Mononuclear cell (primary cell): ENCODE data around the gene CCR5AS.
"Not testable (repeated sequence)": the region's sequence is repeated elsewhere in the genome, so short reads cannot be mapped to it uniquely, and the experiment has no call there.

Source experiments
- H3K27me3 ChIP-seq: 2 replicates; pipeline ENCODE4 v1.6.0; 2011; ENCODE audit warnings: low read length, control low read depth; ENCODE audit not compliant: insufficient read depth
- H3K4me1 ChIP-seq: 2 replicates; pipeline ENCODE4 v1.5.1; 2011; ENCODE audit warnings: mild to moderate bottlenecking, low read length, control low read depth; ENCODE audit not compliant: insufficient read depth
- H3K4me3 ChIP-seq: 2 replicates; pipeline ENCODE4 v1.5.1; 2011; ENCODE audit warnings: mild to moderate bottlenecking, low read length, moderate library complexity
- H3K9me3 ChIP-seq: 2 replicates; pipeline ENCODE4 v1.5.1; 2011; ENCODE audit warnings: low read depth, mild to moderate bottlenecking, control low read depth, low read length

The CCR5AS gene

GRCh38 chr3:46350262-46350565 is 56.7 kb downstream of the CCR5AS start:
- Histone ChIP-seq H3K4me3 (no peak overlapping the region), H3K9me3 (no peaks in the 10 kb centered on the region), H3K4me1 (peaks cover 57% of the 10 kb centered on the region), H3K27me3 (no peaks in the 10 kb centered on the region)

DNA sequence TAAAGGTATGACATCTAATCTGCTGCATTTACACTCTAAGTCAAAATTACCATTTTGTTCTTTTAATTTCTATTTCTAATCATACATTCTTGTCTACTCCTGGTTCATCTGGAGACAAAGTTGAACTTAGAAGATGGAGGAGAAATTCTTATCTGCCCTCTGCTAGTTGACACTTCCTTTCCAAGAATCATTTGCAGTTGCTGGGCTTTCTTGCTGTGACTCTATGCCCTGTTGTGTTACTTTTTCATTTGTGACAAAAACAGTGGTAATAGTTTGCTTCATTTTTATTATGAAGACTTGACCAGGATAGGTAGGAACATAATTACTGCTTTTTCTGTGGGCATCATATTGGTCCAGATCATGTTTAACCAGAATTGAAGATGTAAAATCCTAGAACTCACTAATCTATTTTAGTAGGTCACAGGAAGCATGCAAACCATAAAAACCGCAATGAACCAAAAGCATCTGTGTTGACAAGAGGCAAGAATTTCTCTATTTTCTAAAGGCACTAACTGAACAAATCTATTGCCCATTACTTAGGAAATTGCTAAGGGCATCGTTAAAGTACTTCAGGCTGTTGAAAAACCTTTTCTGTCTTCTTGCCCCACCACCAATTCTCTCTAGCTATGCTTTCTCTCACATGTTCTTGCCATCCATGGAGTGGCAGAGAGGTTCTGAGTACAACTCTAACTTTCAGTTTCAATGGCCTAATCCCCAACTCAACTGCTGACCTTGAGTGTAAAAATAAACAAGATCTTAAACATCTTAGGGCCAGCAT is 57.2 kb downstream of the CCR5AS start:
- Histone ChIP-seq H3K4me1 (peaks cover 57% of the 10 kb centered on the region), H3K27me3 (no peaks in the 10 kb centered on the region), H3K4me3 (no peak overlapping the region), H3K9me3 (no peaks in the 10 kb centered on the region)

DNA sequence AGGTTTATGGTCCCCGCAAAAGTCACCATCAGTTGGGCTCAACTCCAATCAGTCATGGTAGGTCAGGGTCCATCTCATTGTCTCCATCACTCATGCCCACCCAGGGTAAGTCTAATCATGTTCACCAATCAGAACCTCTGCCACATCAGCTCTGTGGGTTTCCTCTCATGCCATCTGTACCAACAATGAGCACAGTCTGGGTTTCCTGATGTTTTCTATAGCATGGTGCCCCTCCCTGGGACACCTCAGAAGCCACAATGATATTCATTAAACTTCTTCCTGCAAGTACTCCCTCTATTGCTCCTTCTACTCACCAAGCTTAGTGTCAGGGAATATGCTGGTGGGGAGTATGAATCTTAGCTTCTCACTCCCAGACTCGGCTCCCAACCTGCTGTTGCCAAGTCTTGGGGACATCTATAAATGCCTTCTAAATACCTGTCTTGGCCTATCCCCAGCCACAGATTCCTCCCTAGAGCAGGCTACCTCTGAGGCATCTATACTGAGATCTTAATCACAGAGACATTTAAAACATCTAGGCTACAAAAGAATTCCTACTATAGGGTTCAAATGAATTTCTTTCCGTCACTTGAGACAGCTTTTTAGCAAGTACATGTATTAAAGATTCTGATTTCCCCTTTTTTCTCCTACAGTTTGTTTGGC is 57.9 kb downstream of the CCR5AS start:
- Histone ChIP-seq H3K9me3 (no peaks in the 10 kb centered on the region), H3K4me1 (peaks cover 53% of the 10 kb centered on the region), H3K27me3 (no peaks in the 10 kb centered on the region), H3K4me3 (no peak overlapping the region)

DNA sequence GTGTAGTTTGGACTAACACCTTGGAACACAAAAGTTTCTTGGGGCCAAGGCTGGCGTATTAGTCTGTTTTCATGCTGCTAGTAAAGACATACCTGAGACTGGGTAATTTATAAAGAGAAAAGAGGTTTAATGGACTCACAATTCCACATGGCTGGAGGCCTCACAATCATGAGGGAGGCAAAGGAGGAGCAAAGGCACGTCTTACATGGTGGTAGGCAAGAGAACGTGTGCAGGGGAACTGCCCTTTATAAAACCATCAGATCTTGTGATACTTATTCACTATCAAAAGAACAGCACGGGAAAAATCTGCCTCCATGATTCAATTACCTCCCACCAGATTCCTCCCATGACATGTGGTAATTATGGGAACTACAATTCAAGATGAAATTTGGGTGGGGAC is 62.4 kb downstream of the CCR5AS start:
- Histone ChIP-seq H3K27me3 (no peaks in the 10 kb centered on the region), H3K4me1 (peaks cover 9% of the 10 kb centered on the region), H3K4me3 (no peak overlapping the region), H3K9me3 (peaks cover 5% of the 10 kb centered on the region)

DNA sequence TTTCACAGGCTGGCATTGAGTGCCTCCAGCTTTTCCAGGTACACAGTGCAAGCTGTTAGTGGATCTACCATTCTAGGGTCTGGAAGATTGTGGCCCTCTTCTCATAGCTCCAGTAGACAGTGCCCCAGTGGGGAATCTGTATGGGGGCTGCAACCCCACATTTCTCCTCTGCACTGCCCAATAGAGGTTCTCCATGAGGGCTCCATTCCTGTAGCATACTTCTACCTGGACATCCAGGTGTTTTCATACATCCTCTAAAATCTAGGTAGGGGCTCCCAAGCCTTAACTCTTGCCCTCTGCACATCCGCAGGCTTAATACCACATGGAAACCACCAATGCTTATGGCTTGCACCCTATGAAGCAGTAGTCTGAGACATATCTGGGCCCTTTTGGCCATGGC is 68.0 kb downstream of the CCR5AS start:
- Histone ChIP-seq H3K27me3 (no peaks in the 10 kb centered on the region), H3K9me3 (peaks cover 13% of the 10 kb centered on the region), H3K4me3 (no peak overlapping the region), H3K4me1 (no peaks in the 10 kb centered on the region)

DNA sequence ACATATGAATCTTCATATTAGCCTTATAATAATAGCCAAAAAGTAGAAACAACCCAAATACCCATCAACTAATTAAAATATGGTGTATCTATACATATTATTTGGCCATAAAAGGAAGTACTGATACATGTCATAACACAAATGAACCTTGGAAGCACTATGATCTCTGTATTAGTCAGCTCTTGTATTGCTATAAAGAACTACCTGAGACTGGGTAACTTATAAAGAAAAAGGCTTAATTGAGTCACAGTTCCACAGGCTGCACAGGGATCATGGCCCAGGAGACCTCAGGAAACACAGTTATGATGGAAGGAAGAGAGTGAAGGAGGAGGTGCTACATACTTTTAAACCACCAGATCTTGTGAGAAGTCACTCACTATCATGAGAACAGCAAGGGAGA is 69.0 kb downstream of the CCR5AS start:
- H3K9me3 ChIP-seq, result peaks cover 13% of the 10 kb centered on the region
- peaks cover 5% of the 10 kb centered on the region for H3K4me1 ChIP-seq
- H3K27me3 ChIP-seq, result no peaks in the 10 kb centered on the region
- H3K4me3 ChIP-seq, result no peak overlapping the region

- Histone ChIP-seq H3K4me3 (no peak overlapping the region), H3K4me1 (peaks cover 5% of the 10 kb centered on the region), H3K27me3 (no peaks in the 10 kb centered on the region), H3K9me3 (peaks cover 13% of the 10 kb centered on the region)
Measured at GRCh38 chr3:46335541-46335940, 71.3 kb downstream of the CCR5AS start.

DNA sequence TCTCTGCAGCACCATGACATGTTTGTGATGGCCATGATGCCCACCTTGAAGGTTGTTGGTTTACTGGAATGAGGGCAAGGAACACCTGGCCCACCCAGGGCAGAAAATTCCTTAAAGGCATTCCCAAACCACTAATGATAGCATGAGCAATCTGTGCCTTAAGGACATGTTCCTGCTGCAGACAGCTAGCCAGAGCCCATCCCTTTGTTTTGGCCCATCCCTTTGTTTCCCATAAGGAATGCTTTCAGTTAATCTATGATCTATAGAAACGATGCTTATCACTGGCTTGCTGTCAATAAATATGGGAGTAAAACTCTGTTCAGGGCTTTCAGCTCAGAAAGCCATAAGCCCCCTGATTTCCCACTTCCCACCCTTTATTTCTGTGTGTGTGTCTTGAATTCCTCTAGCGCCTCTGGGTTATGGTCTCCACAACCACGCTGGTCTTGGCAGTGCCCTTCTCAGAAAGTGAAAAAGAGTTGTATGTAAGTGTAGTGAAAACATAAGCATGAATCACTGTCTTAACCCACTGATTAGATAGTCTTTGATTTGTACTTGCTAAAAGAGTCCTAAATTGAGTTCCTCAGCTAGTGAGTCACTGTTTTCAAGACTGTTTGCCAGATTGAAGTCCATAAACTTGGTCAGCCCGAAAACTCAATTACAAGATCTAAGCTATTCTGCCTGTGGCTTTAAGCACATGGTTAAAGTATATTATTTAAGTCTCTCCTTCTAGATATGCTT is 72.0 kb downstream of the CCR5AS start:
- H3K4me1 ChIP-seq, result peaks cover 5% of the 10 kb centered on the region
- peaks cover 12% of the 10 kb centered on the region for H3K9me3 ChIP-seq
- H3K27me3 ChIP-seq, result no peaks in the 10 kb centered on the region
- no peak overlapping the region for H3K4me3 ChIP-seq

DNA sequence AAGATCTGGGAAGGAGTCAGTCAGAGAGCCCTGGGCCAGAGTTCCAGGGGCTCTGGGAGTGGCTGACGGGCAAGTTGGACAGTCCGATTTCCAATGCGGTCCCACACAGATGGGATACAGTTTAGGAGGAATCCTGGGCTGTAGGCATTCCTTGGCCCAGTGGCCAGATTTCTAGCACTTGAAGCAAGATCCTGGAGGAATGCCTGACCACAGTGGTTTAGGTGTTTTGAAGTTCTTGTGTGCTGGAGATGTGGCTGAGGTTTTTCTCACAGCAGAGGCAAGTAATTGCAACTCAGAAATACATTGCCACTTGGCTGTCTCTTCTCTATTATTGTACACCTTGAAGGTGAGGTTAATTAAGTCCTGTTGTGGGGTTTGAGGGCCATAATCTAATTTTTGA is 76.2 kb downstream of the CCR5AS start:
- H3K9me3 ChIP-seq, H3K4me3 ChIP-seq, H3K27me3 ChIP-seq, H3K4me1 ChIP-seq: not testable (repeated sequence)

GRCh38 chr3:46325645-46326300 is 81.1 kb downstream of the CCR5AS start:
- Histone ChIP-seq H3K4me3 (no peak overlapping the region), H3K9me3 (no peaks in the 10 kb centered on the region), H3K27me3 (no peaks in the 10 kb centered on the region), H3K4me1 (peaks cover 52% of the 10 kb centered on the region)

DNA sequence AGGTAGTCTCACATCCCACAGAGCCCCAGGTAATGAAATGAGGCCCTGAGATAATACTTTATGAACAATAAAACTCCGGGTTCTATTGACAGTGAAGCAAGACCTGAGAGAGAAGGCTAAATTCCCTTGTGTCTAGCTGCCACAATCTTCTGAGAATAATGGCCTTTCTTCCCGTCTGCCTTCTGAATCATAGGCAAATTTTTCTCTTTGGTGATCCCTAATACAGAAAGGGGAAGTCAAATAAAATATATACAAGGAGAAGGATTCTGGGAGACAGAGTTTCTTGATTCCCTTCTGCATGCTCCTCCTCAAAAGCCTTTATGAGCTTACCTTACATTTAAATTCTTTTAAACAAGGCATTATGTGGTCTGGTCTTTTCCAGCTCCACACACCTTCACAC is 82.8 kb downstream of the CCR5AS start:
- peaks cover 59% of the 10 kb centered on the region for H3K4me1 ChIP-seq
- H3K27me3 ChIP-seq, result no peaks in the 10 kb centered on the region
- no peak overlapping the region for H3K4me3 ChIP-seq
- no peaks in the 10 kb centered on the region for H3K9me3 ChIP-seq

GRCh38 chr3:46321461-46322104 is 85.3 kb downstream of the CCR5AS start:
- Histone ChIP-seq H3K4me1 (peaks cover 81% of the 10 kb centered on the region), H3K27me3 (no peaks in the 10 kb centered on the region), H3K9me3 (no peaks in the 10 kb centered on the region), H3K4me3 (no peak overlapping the region)

GRCh38 chr3:46318207-46318927 is 88.5 kb downstream of the CCR5AS start:
- H3K4me3 ChIP-seq, result no peak overlapping the region
- peaks cover 74% of the 10 kb centered on the region for H3K4me1 ChIP-seq
- H3K9me3 ChIP-seq, result no peaks in the 10 kb centered on the region
- no peaks in the 10 kb centered on the region for H3K27me3 ChIP-seq

GRCh38 chr3:46316206-46316605 is 90.7 kb downstream of the CCR5AS start:
- Histone ChIP-seq H3K9me3 (no peaks in the 10 kb centered on the region), H3K27me3 (no peaks in the 10 kb centered on the region), H3K4me3 (no peak overlapping the region), H3K4me1 (peaks cover 74% of the 10 kb centered on the region)
